ENCODE results near the gene OPCML.

DNA sequence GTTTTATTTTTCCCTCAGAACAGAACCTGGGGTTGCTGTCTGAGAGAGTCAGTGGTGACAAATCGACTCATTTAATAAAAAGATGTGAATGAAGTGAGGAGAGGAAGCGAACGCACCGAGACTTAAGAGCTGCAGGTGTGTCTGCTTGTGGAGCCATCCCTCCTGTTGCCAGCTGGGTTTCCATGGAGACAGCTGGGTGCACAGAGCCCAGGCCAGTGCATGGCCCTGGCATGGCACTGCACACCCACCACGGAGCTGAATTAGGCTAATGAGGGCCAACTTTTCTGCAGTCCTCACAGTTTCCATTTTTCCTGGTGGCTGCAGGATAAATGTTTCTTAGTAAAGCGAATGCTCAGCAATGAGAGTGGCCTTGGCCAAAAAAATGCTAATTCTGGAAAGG, 750.2 kb downstream of the OPCML start:
- TF ChIP-seq, protein P1, sequence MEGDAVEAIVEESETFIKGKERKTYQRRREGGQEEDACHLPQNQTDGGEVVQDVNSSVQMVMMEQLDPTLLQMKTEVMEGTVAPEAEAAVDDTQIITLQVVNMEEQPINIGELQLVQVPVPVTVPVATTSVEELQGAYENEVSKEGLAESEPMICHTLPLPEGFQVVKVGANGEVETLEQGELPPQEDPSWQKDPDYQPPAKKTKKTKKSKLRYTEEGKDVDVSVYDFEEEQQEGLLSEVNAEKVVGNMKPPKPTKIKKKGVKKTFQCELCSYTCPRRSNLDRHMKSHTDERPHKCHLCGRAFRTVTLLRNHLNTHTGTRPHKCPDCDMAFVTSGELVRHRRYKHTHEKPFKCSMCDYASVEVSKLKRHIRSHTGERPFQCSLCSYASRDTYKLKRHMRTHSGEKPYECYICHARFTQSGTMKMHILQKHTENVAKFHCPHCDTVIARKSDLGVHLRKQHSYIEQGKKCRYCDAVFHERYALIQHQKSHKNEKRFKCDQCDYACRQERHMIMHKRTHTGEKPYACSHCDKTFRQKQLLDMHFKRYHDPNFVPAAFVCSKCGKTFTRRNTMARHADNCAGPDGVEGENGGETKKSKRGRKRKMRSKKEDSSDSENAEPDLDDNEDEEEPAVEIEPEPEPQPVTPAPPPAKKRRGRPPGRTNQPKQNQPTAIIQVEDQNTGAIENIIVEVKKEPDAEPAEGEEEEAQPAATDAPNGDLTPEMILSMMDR (conservative IDR thresholded peaks at IDR 0.05; ENCODE audit: low read length): no peak
- TF ChIP-seq EZH2phosphoT487 (IDR thresholded peaks at IDR 0.05; ENCODE audit: borderline replicate concordance): no peak
